Measurements from ENCODE around the gene MYRIP. TPM values are rescaled to one million over a fixed set of nuclear protein-coding genes. Genes with fewer than 3 reads are reported as not detected.

Gene MYRIP
- total and polyA plus RNA-seq, 8 donors = 1.4 to 11.2 (median 7.8) TPM

- no peaks in the 10 kb centered on the region for H3K4me1 ChIP-seq
- no peak overlapping the region for H3K4me3 ChIP-seq
- no peaks in the 10 kb centered on the region for H3K36me3 ChIP-seq
- intact Hi-C loops (cut with DNase I) = loop anchor here in 2 of 3 donors (10.0 kb wide), 1 partner anchor 454 kb away; no protein-coding TSS in a partner anchor
- TF ChIP-seq CTCF (IDR thresholded peaks at IDR 0.05) = peak; percentile 37 to 63 (median 42)
- no peak for FAIRE-seq
- no peaks in the 10 kb centered on the region for H3K27me3 ChIP-seq
- peak; percentile 34 to 85 (median 71) for DNase-seq
- H3K27ac ChIP-seq = no peak overlapping the region
- ATAC-seq = peak; percentile 50 to 89 (median 84)
- H3K9me3 ChIP-seq = no peaks in the 10 kb centered on the region
- WGBS, 2 donors = 17% methylated on average over 3 of the region's 3 CpGs
Observed at GRCh38 chr3:40179016-40179415, 369.6 kb downstream of the MYRIP start.

- no peak for TF ChIP-seq CTCF (IDR thresholded peaks at IDR 0.05)
- intact Hi-C loops (cut with DNase I) = loop anchor here in 1 of 3 donors (10.0 kb wide), 1 partner anchor 134 kb away; no protein-coding TSS in a partner anchor
Observed at GRCh38 chr3:40181182-40181581, 371.8 kb downstream of the MYRIP start.

GRCh38 chr3:40185029-40185695, 375.8 kb downstream of the MYRIP start:
- 82 to 86% methylated on average over 10 of the region's 10 CpGs for WGBS, 2 donors
- TF ChIP-seq CTCF (IDR thresholded peaks at IDR 0.05) = no peak

More at GRCh38 chr3:40181182-40181581, 371.8 kb downstream of the MYRIP start:
- Histone ChIP-seq H3K27me3 (no peaks in the 10 kb centered on the region), H3K9me3 (no peaks in the 10 kb centered on the region), H3K27ac (no peak overlapping the region), H3K4me3 (no peak overlapping the region), H3K36me3 (no peaks in the 10 kb centered on the region), H3K4me1 (no peaks in the 10 kb centered on the region)
- no peak for ATAC-seq
- FAIRE-seq = no peak
- DNase-seq = no peak
- WGBS, 2 donors = 85 to 90% methylated on average over 3 of the region's 3 CpGs

GRCh38 chr3:40186508-40186907, 377.1 kb downstream of the MYRIP start:
- Histone ChIP-seq H3K9me3 (no peaks in the 10 kb centered on the region), H3K4me1 (peaks cover 0 to 2% (median 0%) of the 10 kb centered on the region in 3 donors), H3K27me3 (no peaks in the 10 kb centered on the region), H3K27ac (no peak overlapping the region), H3K4me3 (no peak overlapping the region), H3K36me3 (no peaks in the 10 kb centered on the region)
- 34 to 44% methylated on average over 2 of the region's 2 CpGs for WGBS, 2 donors
- intact Hi-C loops (cut with DNase I) = loop anchor here in 2 of 3 donors (5.0 to 10.0 kb wide), 2 partner anchors 128 to 131 kb away; no protein-coding TSS in a partner anchor
- FAIRE-seq = no peak
- ATAC-seq = peak; percentile 33 to 85 (median 70)
- peak in 3 of 6 donors; percentile 32 to 52 (median 39) for DNase-seq
- no peak for TF ChIP-seq CTCF (IDR thresholded peaks at IDR 0.05)

More at GRCh38 chr3:40185029-40185695, 375.8 kb downstream of the MYRIP start:
- no peaks in the 10 kb centered on the region for H3K27me3 ChIP-seq
- H3K27ac ChIP-seq = no peak overlapping the region
- no peak overlapping the region for H3K4me3 ChIP-seq
- intact Hi-C loops (cut with DNase I) = loop anchor here in 2 of 3 donors (5.0 to 10.0 kb wide), 2 partner anchors 130 to 132 kb away; no protein-coding TSS in a partner anchor
- no peak for DNase-seq
- H3K9me3 ChIP-seq = no peaks in the 10 kb centered on the region
- peaks cover 0 to 2% (median 0%) of the 10 kb centered on the region in 3 donors for H3K4me1 ChIP-seq
- no peak for FAIRE-seq
- ATAC-seq = no peak
- no peaks in the 10 kb centered on the region for H3K36me3 ChIP-seq

- no peak for TF ChIP-seq CTCF (IDR thresholded peaks at IDR 0.05)
- Histone ChIP-seq H3K27me3 (no peaks in the 10 kb centered on the region), H3K27ac (no peak overlapping the region), H3K4me1 (peaks cover 0 to 2% (median 0%) of the 10 kb centered on the region in 3 donors), H3K36me3 (no peaks in the 10 kb centered on the region), H3K9me3 (no peaks in the 10 kb centered on the region), H3K4me3 (no peak overlapping the region)
- FAIRE-seq = no peak
- ATAC-seq = no peak
- intact Hi-C loops (cut with DNase I) = loop anchor here in 2 of 3 donors (5.0 to 10.0 kb wide), 2 partner anchors 127 to 129 kb away; no protein-coding TSS in a partner anchor
- no peak for DNase-seq
- 76 to 87% methylated on average over 3 of the region's 3 CpGs for WGBS, 2 donors
Observed at GRCh38 chr3:40187945-40188344, 378.5 kb downstream of the MYRIP start.

All from pancreas (tissue), 10 donors.